GM21786 (cell line): ENCODE results near the gene ADRA2B.

Experiments
- ATAC-seq: cut with Tn5 transposase; IDR thresholded peaks from one replicate; pipeline ENCODE4 v1.9.1; 2021; ENCODE audit not compliant: unreplicated experiment

ADRA2B gene

GRCh38 chr2:96119389-96119751 lies 3.0 kb upstream of the ADRA2B start:
- ATAC-seq: no peak

- no peak for ATAC-seq
These were observed 2.5 kb upstream of the ADRA2B start for GRCh38 chr2:96118698-96119388.

GRCh38 chr2:96117701-96118588 lies 1.6 kb upstream of the ADRA2B start:
- ATAC-seq: no peak

GRCh38 chr2:96116879-96117533 lies 635 bp upstream of the ADRA2B start:
- ATAC-seq: no peak

- no peak for ATAC-seq
These were observed 544 bp downstream of the ADRA2B start for GRCh38 chr2:96115631-96116423.

- no peak for ATAC-seq
These were observed 1.3 kb downstream of the ADRA2B start for GRCh38 chr2:96114903-96115581.

- no peak for ATAC-seq
These were observed 1.8 kb downstream of the ADRA2B start for GRCh38 chr2:96114546-96114902.

- ATAC-seq: no peak
These were observed 2.4 kb downstream of the ADRA2B start for GRCh38 chr2:96113951-96114350.

- no peak for ATAC-seq
These were observed 3.0 kb downstream of the ADRA2B start for GRCh38 chr2:96113367-96113677.

GRCh38 chr2:96112501-96113366 lies 3.6 kb downstream of the ADRA2B start:
- ATAC-seq: no peak

- no peak for ATAC-seq
These were observed 4.4 kb downstream of the ADRA2B start for GRCh38 chr2:96111823-96112500.

- ATAC-seq: no peak
These were observed 5.1 kb downstream of the ADRA2B start for GRCh38 chr2:96111257-96111640.

- ATAC-seq: no peak
These were observed 5.6 kb downstream of the ADRA2B start for GRCh38 chr2:96110621-96111256.

- ATAC-seq: no peak
These were observed 6.3 kb downstream of the ADRA2B start for GRCh38 chr2:96109931-96110511.

- no peak for ATAC-seq
These were observed 7.0 kb downstream of the ADRA2B start for GRCh38 chr2:96109361-96109680.

GRCh38 chr2:96108541-96109360 lies 7.6 kb downstream of the ADRA2B start:
- ATAC-seq: no peak

GRCh38 chr2:96108151-96108540 lies 8.2 kb downstream of the ADRA2B start:
- no peak for ATAC-seq

- ATAC-seq: no peak
These were observed 8.7 kb downstream of the ADRA2B start for GRCh38 chr2:96107708-96108065.
